Measurements from ENCODE around the gene DNAJC5G.

DNA sequence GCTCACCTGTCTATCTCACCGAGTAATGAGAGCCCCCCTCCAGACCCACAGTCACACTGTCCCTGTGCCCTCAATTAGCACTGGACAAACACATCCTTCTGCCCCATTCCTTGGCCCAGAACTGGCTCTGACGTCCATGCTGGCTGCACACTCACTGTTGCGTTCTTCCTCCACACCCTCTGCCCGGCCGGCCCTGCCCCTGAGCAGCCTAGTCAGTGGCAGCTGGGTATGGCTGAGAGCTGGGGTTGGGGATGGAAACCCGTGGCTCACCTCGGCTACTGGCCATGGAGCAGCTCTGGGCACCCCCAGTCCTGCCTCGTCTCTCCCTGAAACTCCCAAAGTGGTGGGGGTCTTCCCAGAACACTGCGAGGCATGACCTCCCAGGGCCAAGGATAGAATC, 39.5 kb downstream of the DNAJC5G start:
- TF ChIP-seq, protein P1, sequence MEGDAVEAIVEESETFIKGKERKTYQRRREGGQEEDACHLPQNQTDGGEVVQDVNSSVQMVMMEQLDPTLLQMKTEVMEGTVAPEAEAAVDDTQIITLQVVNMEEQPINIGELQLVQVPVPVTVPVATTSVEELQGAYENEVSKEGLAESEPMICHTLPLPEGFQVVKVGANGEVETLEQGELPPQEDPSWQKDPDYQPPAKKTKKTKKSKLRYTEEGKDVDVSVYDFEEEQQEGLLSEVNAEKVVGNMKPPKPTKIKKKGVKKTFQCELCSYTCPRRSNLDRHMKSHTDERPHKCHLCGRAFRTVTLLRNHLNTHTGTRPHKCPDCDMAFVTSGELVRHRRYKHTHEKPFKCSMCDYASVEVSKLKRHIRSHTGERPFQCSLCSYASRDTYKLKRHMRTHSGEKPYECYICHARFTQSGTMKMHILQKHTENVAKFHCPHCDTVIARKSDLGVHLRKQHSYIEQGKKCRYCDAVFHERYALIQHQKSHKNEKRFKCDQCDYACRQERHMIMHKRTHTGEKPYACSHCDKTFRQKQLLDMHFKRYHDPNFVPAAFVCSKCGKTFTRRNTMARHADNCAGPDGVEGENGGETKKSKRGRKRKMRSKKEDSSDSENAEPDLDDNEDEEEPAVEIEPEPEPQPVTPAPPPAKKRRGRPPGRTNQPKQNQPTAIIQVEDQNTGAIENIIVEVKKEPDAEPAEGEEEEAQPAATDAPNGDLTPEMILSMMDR (IDR thresholded peaks at IDR 0.05; ENCODE audit: extremely low read depth in 1 of 2, insufficient read depth in 1 of 2, low read depth in 1 of 2, low read length in 2 of 2) = no peak
- no peak for TF ChIP-seq POLR2A (IDR thresholded peaks at IDR 0.05; ENCODE audit: low read depth, low read length)

Data from endothelial cell of umbilical vein (primary cell).